CD14-positive monocyte (primary cell): ENCODE data around the gene PAX6. TPM values are rescaled to one million over a fixed set of nuclear protein-coding genes. Genes with fewer than 3 reads are reported as not detected.
A peak's percentile ranks its signal among the peaks of the same experiment; 100 is the strongest.

Experiments
- DNase-seq, 3 donors: peaks; one replicate each; pipeline ENCODE4 v3.0.0-alpha.2; 2011 to 2022
- H2AFZ ChIP-seq: 2 replicates; pipeline ENCODE4 v1.6.0; 2012; ENCODE audit warnings: mild to moderate bottlenecking, low read depth, low read length, inconsistent platforms; ENCODE audit not compliant: insufficient read depth, poor library complexity, severe bottlenecking
- H3K27ac ChIP-seq, 2 donors: 1 replicate in 1 of 2; 2 replicates in 1 of 2; pipeline ENCODE4 v1.5.1; 2012 to 2013; ENCODE audit warnings: low read length in 2 of 2, control low read depth in 1 of 2, inconsistent platforms in 1 of 2, low read depth in 1 of 2, mild to moderate bottlenecking in 1 of 2
- H3K27me3 ChIP-seq, 2 donors: one replicate each; pipeline versions ENCODE4 v1.6.0 to v1.6.1; 2011 to 2013; ENCODE audit warnings: low read length in 2 of 2; ENCODE audit not compliant: control insufficient read depth in 2 of 2, insufficient read depth in 2 of 2
- H3K36me3 ChIP-seq, 2 donors: replicated peaks in 1 of 2; 1 replicate in 1 of 2; 2 replicates in 1 of 2; pipeline versions ENCODE4 v1.5.1 to v1.6.1; 2012 to 2013; ENCODE audit warnings: low read length in 2 of 2, control low read depth in 1 of 2, inconsistent platforms in 1 of 2, mild to moderate bottlenecking in 1 of 2; ENCODE audit not compliant: insufficient read depth in 2 of 2, control insufficient read depth in 1 of 2
- H3K4me1 ChIP-seq, 2 donors: 1 replicate in 1 of 2; 2 replicates in 1 of 2; pipeline versions ENCODE4 v1.5.1 to v1.6.1; 2012 to 2013; ENCODE audit warnings: low read length in 2 of 2, control low read depth in 1 of 2, inconsistent platforms in 1 of 2, mild to moderate bottlenecking in 1 of 2, moderate library complexity in 1 of 2; ENCODE audit not compliant: insufficient read depth in 2 of 2, control insufficient read depth in 1 of 2
- H3K4me2 ChIP-seq: replicated peaks from 2 replicates; pipeline ENCODE3; 2012; ENCODE audit warnings: low read length, moderate library complexity, mild to moderate bottlenecking; ENCODE audit not compliant: poor library complexity, severe bottlenecking; ENCODE audit errors: extremely low read depth
- H3K4me3 ChIP-seq, 3 experiments: fragments of 200-600 bp in 1 of 3; sonication (generic) in 1 of 3; replicated peaks in 1 of 3; 1 replicate in 2 of 3; 2 replicates in 1 of 3; pipeline ENCODE4 v1.5.1; 2011 to 2013; ENCODE audit warnings: low read length in 3 of 3, mild to moderate bottlenecking in 3 of 3, control low read depth in 2 of 3, low read depth in 2 of 3, inconsistent platforms in 1 of 3, moderate library complexity in 1 of 3
- H3K79me2 ChIP-seq: 2 replicates; pipeline ENCODE4 v1.6.0; 2012; ENCODE audit warnings: mild to moderate bottlenecking, control low read depth, inconsistent platforms, low read length, moderate library complexity; ENCODE audit not compliant: insufficient read depth
- H3K9ac ChIP-seq: 2 replicates; pipeline ENCODE4 v1.6.0; 2017; ENCODE audit warnings: low read length, mild to moderate bottlenecking; ENCODE audit not compliant: insufficient read depth, poor library complexity, severe bottlenecking
- H3K9me3 ChIP-seq, 2 donors: replicated peaks in 1 of 2; 1 replicate in 1 of 2; 2 replicates in 1 of 2; pipeline versions ENCODE4 v1.5.1 to v1.6.1; 2012 to 2013; ENCODE audit warnings: low read length in 2 of 2, control low read depth in 1 of 2; ENCODE audit not compliant: control insufficient read depth in 1 of 2, insufficient read depth in 1 of 2
- H4K20me1 ChIP-seq: 2 replicates; pipeline ENCODE4 v1.6.0; 2012; ENCODE audit warnings: mild to moderate bottlenecking, low read length, control low read depth, moderate library complexity; ENCODE audit not compliant: insufficient read depth
- H3K27ac Mint-ChIP-seq, 7 donors: one replicate each; pipeline ENCODE4 v1.8.0; 2020; ENCODE audit warnings: mild to moderate bottlenecking in 7 of 7, mixed read lengths in 7 of 7, moderate library complexity in 6 of 7, inconsistent platforms in 2 of 7
- H3K27me3 Mint-ChIP-seq, 3 donors: one replicate each; pipeline ENCODE4 v1.8.0; 2021 to 2022; ENCODE audit warnings: low read depth in 3 of 3, mild to moderate bottlenecking in 3 of 3, mixed read lengths in 3 of 3, moderate library complexity in 3 of 3, inconsistent platforms in 1 of 3
- H3K36me3 Mint-ChIP-seq, 2 donors: one replicate each; pipeline ENCODE4 v1.8.0; 2020; ENCODE audit warnings: mixed read lengths in 2 of 2, inconsistent platforms in 1 of 2, mild to moderate bottlenecking in 1 of 2
- H3K4me1 Mint-ChIP-seq: one replicate; pipeline ENCODE4 v1.8.0; 2020; ENCODE audit warnings: mild to moderate bottlenecking, mixed read lengths
- H3K4me3 Mint-ChIP-seq, 2 donors: one replicate each; pipeline ENCODE4 v1.8.0; 2020; ENCODE audit warnings: mild to moderate bottlenecking in 2 of 2, mixed read lengths in 2 of 2, moderate library complexity in 1 of 2
- H3K9me3 Mint-ChIP-seq, 7 donors: one replicate each; pipeline ENCODE4 v1.8.0; 2020 to 2022; ENCODE audit warnings: mixed read lengths in 7 of 7, mild to moderate bottlenecking in 6 of 7, moderate library complexity in 6 of 7, inconsistent platforms in 2 of 7
- CTCF ChIP-seq: fragments of 200-600 bp; IDR thresholded peaks from one replicate; pipeline ENCODE4 v1.8.0; 2022; ENCODE audit warnings: antibody characterized with exemption, mild to moderate bottlenecking
- WGBS: methylation state at CpG from one replicate; pipeline ENCODE4 v1.1.5; 2013; ENCODE audit warnings: missing lambda C conversion rate; ENCODE audit not compliant: insufficient coverage; 5-methylcytosine and 5-hydroxymethylcytosine counted together
- intact Hi-C, 2 donors: fragments of 100-400 bp; cut with micrococcal nuclease; formaldehyde crosslinking; loops; one replicate each; pipeline versions ENCODE4 v1.15.0 to v1.15.1; 2023
- polyA plus RNA-seq, 3 donors: library from polyadenylated mRNA; depleted of rRNA in 1 of 3; unstranded in 2 of 3; stranded (reverse) in 1 of 3; fragments of 300-500 nt in 2 of 3; fragments of >200 nt in 1 of 3; fragmentation: Illumina TruSeq in 2 of 3; gene quantifications; 1 replicate in 2 of 3; 2 replicates in 1 of 3; pipeline ENCODE4 v1.2.3, GENCODE V29; 2012 to 2021

The PAX6 gene
- polyA plus RNA-seq, 3 donors: not detected

- WGBS: 83% methylated on average over 2 of the region's 4 CpGs
- Mint-ChIP-seq H3K36me3 (peaks cover 0 to 9% of the 10 kb centered on the region in 2 donors), H3K4me3 (no peak overlapping the region), H3K9me3 (peaks cover 0 to 10% (median 3%) of the 10 kb centered on the region in 7 donors), H3K27me3 (peaks cover 58 to 66% (median 60%) of the 10 kb centered on the region in 3 donors), H3K4me1 (peaks cover 12% of the 10 kb centered on the region), H3K27ac (no peak overlapping the region)
- no peak for DNase-seq
- Histone ChIP-seq H3K27ac (no peak overlapping the region), H3K4me1 (no peaks in the 10 kb centered on the region), H3K9ac (no peak overlapping the region), H2AFZ (no peak overlapping the region), H3K4me3 (no peak overlapping the region), H3K36me3 (no peaks in the 10 kb centered on the region), H3K9me3 (peaks cover 4 to 11% of the 10 kb centered on the region in 2 donors), H3K27me3 (peaks cover 74 to 93% of the 10 kb centered on the region in 2 donors), H3K79me2 (no peaks in the 10 kb centered on the region), H4K20me1 (no peaks in the 10 kb centered on the region), H3K4me2 (no peak overlapping the region)
- intact Hi-C loops: no loop called here
- no peak for TF ChIP-seq CTCF
These were observed 19.3 kb upstream of the PAX6 start for GRCh38 chr11:31830406-31830805.

GRCh38 chr11:31828217-31828616 is 17.1 kb upstream of the PAX6 start:
- no peaks in the 10 kb centered on the region for H3K79me2 ChIP-seq
- Mint-ChIP-seq H3K27ac (no peak overlapping the region), H3K4me1 (peaks cover 13% of the 10 kb centered on the region), H3K9me3 (peaks cover 0 to 20% (median 12%) of the 10 kb centered on the region in 7 donors), H3K27me3 (peaks cover 74 to 81% (median 78%) of the 10 kb centered on the region in 3 donors), H3K4me3 (peak overlapping the region in 1 of 2 donors; percentile 49), H3K36me3 (peaks cover 0 to 9% of the 10 kb centered on the region in 2 donors)
- no peak overlapping the region for H2AFZ ChIP-seq
- H3K4me1 ChIP-seq: no peaks in the 10 kb centered on the region
- H3K36me3 ChIP-seq: no peaks in the 10 kb centered on the region
- no peaks in the 10 kb centered on the region for H4K20me1 ChIP-seq
- peaks cover 82 to 99% of the 10 kb centered on the region in 2 donors for H3K27me3 ChIP-seq
- H3K27ac ChIP-seq: no peak overlapping the region
- H3K4me3 ChIP-seq: no peak overlapping the region
- intact Hi-C loops: no loop called here
- DNase-seq: no peak
- H3K9me3 ChIP-seq: peaks cover 5 to 30% of the 10 kb centered on the region in 2 donors
- no CpG with 5 or more reads among the region's 7 CpGs for WGBS
- H3K4me2 ChIP-seq: no peak overlapping the region
- no peak for TF ChIP-seq CTCF
- H3K9ac ChIP-seq: no peak overlapping the region
